HG03066 (cell line): ENCODE results near the gene BACE1.
"Not testable (repeated sequence)": the region's sequence is repeated elsewhere in the genome, so short reads cannot be mapped to it uniquely, and the experiment has no call there.

ENCODE experiments used
- ATAC-seq: cut with Tn5 transposase; IDR thresholded peaks from one replicate; pipeline ENCODE4 v1.9.1; 2021; ENCODE audit warnings: low read depth; ENCODE audit not compliant: unreplicated experiment

The BACE1 gene

DNA sequence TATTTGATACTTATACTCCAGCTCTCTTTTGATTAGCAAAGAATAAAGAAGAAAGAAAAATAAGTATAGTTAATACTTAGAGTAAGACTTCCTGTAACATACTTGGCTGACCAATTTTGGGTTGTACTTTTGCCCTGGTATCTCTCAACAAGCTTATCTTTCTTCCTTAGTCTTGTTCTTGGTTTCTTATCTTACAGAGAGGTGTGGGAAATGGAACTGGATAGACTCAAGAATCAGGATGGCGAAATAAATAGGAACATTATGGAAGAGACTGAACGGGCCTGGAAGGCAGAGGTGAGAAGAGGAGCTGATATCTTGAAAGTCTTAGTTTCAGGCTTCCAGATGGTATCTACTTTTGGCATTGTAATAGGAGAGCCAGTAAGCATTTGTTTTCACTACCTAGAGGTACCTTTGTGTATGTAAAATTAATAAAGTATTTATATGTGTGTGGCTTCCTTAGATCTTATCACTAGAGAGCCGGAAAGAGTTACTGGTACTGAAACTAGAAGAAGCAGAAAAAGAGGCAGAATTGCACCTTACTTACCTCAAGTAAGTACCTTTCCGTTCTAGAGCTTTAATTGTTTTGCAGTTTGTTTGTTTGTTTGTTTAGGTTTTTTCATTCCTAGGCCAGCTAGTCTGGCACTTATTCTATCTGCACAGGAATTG, 36.2 kb downstream of the BACE1 start:
- ATAC-seq = no peak

DNA sequence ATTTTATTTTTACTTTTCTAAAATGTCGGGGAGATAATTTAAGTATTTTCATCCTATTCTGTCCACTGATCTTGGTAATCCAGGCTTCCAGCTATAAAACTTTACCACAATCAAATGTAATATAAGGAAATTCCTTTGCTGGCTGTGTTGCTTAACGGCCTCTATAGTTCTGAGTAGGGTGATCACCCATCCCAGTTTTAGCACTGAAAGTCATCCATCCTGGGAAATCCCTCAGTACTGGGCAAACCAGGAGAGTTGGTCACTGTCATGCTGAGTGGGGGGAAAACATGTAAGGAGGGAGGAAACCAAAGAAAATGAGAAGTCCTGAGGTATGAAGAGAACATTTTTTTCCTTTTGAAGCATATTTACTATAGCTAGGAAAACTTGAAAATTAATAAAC, 37.7 kb downstream of the BACE1 start:
- no peak for ATAC-seq

DNA sequence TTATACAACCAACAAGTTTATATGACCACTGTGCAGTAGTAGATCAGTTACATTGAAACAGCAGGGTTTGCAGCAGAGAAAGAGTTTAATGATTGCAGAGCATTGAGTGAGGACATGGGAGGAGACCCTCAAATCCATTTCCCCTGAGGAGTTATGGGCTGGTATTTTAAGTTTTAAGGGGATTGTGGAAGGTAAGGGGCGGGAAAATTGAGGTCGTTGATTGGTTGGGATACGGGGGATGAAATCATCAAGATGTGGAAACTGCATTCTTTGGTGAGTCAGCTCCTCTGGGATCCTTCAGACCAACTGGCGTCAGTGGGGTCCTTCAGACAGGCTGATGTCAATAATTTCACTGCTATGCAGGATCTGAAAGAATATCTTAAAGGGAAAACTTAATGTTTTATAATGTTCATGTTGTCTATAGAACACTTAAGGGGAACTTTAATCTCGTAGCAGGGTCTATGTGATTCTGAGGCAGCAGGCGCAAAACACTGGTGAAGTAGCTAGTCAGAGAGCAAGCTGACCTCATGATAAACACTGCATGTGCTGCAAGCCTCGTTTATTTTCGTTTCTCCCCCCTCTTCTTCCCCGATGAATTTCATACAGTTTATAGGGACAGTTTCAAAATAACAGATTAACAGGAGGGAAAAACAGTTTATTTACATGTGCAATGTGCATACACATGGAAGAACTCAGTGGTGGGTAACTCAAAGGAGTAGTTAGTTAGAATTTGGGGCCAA, 42.3 kb downstream of the BACE1 start:
- no peak for ATAC-seq

DNA sequence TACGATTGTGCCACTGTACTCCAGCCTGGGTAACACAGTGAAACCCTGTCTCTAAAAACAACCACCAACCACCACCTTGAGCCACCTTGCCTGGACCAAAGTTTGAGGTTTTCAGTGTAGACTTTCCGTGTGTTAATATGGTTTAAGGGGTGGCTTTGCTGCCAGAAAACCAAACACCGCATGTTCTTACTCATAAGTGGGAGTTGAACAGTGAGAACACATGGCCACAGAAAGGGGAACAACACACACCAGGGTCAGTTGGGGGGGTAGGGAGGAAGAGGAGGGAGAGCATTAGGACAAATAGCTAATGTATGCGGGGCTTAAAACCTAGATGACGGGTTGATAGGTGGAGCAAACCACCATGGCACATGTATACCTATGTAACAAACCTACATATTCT, 43.9 kb downstream of the BACE1 start:
- not testable (repeated sequence) for ATAC-seq

DNA sequence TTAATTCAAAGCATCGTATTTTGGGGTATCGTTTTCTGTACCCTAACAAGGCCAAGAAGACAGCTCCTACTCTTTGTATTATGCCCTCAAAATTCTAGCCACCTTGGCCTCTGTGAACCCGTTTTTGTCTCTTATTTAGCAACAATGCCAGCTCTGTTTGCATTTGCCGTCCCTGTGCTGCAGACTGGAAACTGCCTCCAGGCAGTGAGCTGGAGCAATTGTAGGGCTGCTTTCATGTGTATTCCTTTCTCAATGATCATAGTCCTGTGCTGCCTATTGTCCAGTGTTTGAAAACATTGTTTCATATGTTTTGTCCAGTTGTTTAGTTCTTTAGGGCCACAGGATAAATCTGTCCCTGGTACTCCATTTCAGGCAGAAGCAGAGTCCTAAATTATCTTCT, 44.8 kb downstream of the BACE1 start:
- no peak for ATAC-seq

DNA sequence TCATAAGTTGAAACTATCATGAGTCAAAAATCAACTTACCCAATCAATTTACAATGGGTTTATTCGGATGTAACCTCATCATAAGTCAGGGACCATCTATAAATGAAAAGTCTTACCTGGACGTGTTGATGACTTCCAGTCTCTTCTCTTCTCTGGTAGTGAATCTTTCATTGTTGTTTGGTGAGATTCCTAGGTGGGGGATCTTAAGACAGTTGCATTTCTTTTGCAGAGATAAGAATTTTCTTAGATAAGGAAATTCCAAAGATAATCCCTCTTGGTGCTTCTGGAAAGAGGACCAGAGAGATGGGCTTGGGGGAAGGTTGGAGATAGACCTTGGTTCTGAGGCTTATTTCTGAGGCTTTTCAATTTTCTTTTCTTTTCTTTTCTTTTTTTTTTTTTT, 46.2 kb downstream of the BACE1 start:
- ATAC-seq = no peak

DNA sequence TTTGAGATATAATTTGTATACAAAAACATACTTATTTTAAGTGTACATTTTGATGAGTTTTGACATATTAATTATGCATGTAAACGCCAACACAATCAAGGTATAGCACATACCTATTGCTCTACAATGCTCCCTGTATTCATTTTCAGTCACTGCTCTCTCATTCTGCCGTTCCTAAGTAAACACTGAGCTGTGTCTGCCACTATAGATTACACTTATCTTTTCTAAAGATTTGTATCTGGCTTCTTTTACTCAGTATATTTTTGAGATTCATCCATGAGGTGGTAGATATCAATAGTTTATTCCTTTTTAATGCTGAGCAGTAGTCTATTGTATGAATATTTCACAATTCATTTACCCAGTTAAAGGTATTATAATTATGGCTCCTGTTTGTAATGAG, 50.3 kb downstream of the BACE1 start:
- ATAC-seq = no peak

DNA sequence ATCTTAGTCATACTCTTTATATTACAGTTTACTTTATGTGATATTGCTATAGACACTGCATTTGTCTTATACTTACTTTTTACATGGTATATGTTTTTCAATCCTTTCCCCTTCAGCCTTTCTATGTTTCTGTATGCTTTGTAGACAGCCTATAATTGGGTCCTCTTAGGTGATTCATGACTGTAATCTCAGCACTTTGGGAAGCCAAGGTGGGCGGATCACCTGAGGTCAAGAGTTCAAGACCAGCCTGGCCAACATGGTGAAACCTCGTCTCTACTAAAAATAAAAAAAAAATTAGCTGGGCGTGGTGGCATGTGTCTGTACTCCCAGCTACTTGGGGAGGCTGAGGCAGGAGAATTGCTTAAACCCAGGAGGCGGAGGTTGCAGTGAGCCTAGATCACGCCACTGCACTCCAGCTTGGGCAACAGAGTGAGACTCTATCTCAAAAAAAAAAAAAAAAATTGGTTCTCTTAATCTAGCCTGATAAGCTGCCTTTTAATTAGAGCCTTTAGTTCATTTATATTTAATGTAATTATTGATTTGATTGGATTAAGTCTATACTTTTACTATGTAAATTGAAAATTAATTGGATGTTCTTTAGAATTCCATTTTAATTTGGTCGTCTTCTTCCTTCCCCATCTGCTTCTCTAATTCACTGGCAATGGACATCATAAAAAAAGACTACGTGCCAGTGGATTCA, 51.3 kb downstream of the BACE1 start:
- not testable (repeated sequence) for ATAC-seq

DNA sequence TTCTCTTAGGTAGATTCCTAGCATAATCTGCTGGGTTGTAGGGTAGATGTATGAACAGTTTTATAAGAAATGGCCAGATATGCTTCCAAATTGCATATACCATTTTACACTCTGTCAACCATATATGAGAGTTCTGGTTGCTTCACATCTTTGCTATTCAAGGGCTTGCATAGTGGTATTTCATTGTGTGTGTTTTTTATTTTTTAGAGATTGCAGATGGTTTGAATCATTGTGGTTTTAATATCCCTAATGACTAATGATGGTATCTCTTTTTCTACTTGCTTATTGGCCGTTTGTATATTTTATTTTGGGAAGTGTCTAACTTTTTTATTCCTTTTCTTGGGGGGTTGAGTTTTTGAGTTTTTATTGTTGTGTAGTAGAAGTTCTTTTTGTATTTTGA, 56.6 kb downstream of the BACE1 start:
- ATAC-seq = no peak

DNA sequence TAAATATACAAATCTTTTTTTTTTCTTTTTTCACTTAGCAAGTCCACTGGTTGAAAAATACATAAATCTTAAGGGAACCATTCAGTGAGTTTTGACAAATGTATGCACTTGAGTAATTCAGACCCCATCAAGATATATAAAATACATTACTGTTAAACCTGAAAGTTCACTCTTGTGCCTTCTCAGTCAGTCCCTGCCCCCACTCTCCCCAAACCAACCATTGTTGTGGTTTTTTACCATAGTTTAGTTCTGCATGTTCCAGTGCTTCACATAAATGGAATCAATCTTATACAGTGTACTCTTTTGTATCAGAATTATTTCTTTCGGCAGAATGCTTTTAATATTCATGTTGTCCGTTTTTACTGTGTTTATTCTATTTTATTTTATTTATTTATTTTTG, 57.5 kb downstream of the BACE1 start:
- ATAC-seq = no peak

DNA sequence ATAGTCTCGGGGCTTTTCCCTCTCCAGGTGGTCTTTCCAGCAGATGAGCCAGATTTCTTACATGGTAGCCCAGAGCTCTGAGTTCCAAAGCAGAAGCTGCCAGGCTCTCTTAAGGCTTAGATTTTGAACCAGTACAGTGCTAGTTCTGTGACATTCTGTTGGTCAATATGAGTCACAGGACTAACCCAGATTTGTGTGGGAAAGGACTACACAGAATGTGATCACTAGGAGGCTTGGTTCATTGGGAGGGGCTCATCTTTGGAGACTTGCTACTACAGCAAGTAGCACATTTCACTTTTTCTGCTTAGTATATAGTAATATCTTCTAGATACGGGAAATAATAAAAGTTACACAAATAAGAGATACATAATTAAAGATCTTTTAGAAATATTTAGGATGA, 59.5 kb downstream of the BACE1 start:
- no peak for ATAC-seq

DNA sequence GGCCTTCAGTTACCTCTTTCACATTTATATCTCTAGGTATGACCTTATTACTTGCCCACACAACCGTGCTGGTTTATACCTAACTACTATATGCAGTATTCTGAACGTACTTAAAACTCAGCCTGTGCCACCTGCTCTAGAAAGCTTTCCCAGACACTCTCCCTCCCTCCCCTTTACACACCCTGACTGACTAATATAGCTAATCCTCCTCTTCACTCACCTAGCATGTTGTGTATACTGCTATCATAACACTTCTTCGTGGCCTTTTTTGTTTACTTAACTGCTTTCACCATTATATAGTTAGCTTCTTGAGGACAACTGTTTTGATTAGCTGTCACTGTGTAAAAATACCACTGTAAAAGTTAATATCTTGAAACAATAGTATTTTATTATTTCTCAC, 60.1 kb downstream of the BACE1 start:
- no peak for ATAC-seq

DNA sequence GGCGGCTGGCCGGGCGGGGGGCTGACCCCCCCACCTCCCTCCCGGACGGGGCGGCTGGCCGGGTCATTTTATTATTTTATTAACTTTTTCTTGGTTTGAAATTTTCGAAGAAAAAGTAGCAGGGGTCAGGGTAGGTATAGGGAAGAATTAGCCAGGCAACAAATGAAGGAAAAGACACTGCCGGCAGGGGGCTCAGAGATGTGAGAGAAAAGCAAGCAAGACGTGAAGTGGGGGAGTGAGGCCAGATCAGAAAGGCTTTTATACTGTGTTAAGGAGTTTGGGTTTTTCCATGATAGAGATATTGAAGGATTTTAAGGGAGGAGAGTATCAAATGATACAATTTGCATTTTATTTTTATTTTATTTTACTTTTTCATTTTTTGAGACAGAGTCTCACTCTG, 64.5 kb downstream of the BACE1 start:
- no peak for ATAC-seq

DNA sequence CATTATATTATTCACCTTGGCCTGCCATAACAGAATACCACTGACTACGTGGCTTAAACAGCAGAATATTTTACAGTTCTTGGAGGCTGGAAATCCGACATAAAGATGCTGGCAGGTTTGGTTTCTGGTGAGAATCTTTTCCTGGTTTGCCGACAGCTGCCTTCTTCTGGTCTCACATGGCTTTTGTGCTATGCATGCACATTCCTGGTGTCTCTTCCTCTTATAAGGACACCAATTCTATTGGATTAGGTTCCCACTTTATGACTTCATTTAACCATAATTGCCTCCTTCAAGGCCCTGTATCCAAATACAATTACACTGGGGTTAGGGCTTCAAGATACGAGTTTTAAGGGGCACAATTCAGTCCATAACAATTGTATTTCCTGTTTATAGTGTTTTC, 66.5 kb downstream of the BACE1 start:
- no peak for ATAC-seq

DNA sequence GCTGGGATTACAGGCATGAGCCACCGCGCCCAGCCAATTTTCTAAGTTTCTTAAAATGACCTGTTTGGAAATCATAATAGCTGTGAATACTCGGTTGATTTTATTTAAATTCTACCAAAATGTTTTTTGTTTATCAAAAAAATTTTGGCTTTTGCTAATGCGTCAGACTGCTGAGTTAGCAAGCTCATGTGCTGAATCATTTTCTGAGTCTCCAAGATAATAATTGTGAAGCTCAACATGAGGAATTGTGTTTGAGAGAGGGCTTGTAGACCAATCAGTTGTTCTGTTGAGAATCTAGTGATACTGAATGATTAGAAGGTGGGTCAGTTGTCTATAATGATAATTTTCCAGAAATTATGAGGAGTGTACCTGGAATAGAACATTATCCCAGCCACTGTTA, 67.7 kb downstream of the BACE1 start:
- no peak for ATAC-seq

DNA sequence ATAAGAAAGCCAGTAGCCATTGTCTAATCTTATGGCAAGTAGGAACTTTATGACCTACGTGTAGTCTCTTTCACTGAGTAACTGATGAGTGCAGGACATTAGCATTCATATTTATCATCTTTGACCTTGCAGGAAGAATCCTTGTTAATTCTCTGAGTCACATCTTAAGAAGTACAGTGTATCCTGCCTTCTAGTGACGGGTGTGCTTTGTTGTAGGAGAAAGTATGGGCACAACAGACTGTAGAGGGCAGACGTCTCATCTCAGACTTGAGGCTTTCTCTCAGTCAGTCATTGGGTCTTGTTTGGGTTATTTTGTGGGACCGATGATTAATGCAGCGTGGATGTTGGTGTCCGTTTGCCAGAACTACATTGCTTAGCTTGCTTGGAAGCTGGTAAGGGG, 76.8 kb downstream of the BACE1 start:
- ATAC-seq = no peak

DNA sequence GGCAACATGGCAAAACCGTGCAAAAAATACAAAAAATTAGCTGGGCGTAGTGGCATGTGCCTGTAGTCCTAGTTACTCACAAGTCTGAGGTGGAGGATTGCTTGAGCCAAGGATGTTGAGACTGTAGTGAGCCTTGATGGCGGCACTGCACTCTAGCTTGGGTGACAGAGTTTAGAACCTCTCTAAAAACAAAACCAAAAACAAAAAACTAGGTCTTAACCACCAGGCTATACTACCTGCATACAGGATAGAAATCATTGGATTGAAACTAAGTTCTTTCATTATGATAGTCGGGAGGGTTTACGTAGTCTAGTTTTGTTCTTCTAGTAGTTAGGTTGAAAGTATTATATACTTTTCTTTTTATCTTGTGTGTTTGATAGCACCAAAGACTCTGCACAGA, 77.8 kb downstream of the BACE1 start:
- no peak for ATAC-seq
